AG09319 (cell line): ENCODE measurements around the gene ATG4B.

Experiments used
- DNase-seq: peaks from one replicate; pipeline ENCODE4 v3.0.0-alpha.2; 2010; ENCODE audit warnings: low read depth; ENCODE audit errors: extremely low read depth
- TF ChIP-seq, protein P1 (sequence below): IDR thresholded peaks from 2 replicates; pipeline ENCODE4 v1.5.1; 2011; ENCODE audit warnings: low read depth, mild to moderate bottlenecking, inconsistent platforms, low read length, moderate library complexity

The ATG4B gene

DNA sequence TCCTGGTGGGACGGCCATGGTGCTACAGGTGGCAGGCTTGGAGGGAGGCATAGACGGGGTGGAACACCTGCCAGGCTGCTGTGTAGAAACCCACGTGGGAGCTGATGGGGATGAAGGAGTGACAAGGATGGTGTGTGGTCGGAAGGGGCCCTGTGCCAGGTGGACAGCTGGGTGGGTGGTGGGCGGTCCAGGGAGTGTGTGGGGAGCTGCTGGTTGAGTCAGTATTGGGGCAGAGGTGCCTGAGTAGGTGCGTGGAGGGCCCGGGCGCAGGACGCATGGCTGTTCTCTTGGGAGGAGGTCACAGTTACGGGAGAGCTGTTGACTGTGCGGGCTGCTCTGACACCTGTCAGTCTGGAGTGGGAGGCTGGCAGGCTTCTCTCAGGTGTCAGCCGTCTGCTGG, 84.4 kb downstream of the ATG4B start:
- DNase-seq, result no peak
- TF ChIP-seq, protein P1, sequence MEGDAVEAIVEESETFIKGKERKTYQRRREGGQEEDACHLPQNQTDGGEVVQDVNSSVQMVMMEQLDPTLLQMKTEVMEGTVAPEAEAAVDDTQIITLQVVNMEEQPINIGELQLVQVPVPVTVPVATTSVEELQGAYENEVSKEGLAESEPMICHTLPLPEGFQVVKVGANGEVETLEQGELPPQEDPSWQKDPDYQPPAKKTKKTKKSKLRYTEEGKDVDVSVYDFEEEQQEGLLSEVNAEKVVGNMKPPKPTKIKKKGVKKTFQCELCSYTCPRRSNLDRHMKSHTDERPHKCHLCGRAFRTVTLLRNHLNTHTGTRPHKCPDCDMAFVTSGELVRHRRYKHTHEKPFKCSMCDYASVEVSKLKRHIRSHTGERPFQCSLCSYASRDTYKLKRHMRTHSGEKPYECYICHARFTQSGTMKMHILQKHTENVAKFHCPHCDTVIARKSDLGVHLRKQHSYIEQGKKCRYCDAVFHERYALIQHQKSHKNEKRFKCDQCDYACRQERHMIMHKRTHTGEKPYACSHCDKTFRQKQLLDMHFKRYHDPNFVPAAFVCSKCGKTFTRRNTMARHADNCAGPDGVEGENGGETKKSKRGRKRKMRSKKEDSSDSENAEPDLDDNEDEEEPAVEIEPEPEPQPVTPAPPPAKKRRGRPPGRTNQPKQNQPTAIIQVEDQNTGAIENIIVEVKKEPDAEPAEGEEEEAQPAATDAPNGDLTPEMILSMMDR, result no peak

- TF ChIP-seq, protein P1, result no peak
- no peak for DNase-seq
These were observed 85.5 kb downstream of the ATG4B start for GRCh38 chr2:241722896-241723454.
